ENCODE measurements around the gene FHAD1. TPM values are rescaled to one million over a fixed set of nuclear protein-coding genes. Genes with fewer than 3 reads are reported as not detected.

FHAD1 gene
- total RNA-seq, 1 experiment from 2014 or later, result 1.9 TPM

GRCh38 chr1:15236321-15236721, 10.7 kb upstream of the FHAD1 start:
- H2BK15ac ChIP-seq (ENCODE audit: low read depth, low read length), result no peak overlapping the region
- H3K9me3 ChIP-seq (ENCODE audit: control insufficient read depth, low read depth, low read length), result no peaks in the 10 kb centered on the region
- no peak overlapping the region for H3K9ac ChIP-seq (ENCODE audit: extremely low read depth, insufficient read length, low read length)
- no peaks in the 10 kb centered on the region for H3K23me2 ChIP-seq (ENCODE audit: insufficient read length, low read depth, low read length, poor library complexity, severe bottlenecking)
- H3K79me2 ChIP-seq (ENCODE audit: insufficient read depth, low read length), result no peaks in the 10 kb centered on the region
- H3K14ac ChIP-seq (ENCODE audit: insufficient read depth, low read length), result no peak overlapping the region
- H3K23ac ChIP-seq (ENCODE audit: insufficient read length, low read depth, low read length), result no peak overlapping the region
- no peak overlapping the region for H2BK120ac ChIP-seq (ENCODE audit: low read depth, low read length, poor library complexity, severe bottlenecking)
- H2BK20ac ChIP-seq (ENCODE audit: low read depth, low read length, poor library complexity, severe bottlenecking), result no peak overlapping the region
- no peak for DNase-seq
- H3K18ac ChIP-seq (ENCODE audit: insufficient read length, low read depth, low read length), result no peak overlapping the region
- no peak overlapping the region for H3K4me2 ChIP-seq (ENCODE audit: insufficient read depth, insufficient read length, low read length)
- no peak overlapping the region for H3K27ac Mint-ChIP-seq
- H3K4ac ChIP-seq (ENCODE audit: low read depth, low read length), result no peak overlapping the region
- no peak overlapping the region for H2AFZ ChIP-seq (ENCODE audit: low read length)
- no peak for TF ChIP-seq CTCF (conservative IDR thresholded peaks at IDR 0.05)
- peaks cover 14% of the 10 kb centered on the region for H3K27me3 Mint-ChIP-seq (ENCODE audit: low read depth)
- H4K20me1 ChIP-seq (ENCODE audit: control insufficient read depth, insufficient read depth, insufficient read length), result no peaks in the 10 kb centered on the region
- no peaks in the 10 kb centered on the region for H3K36me3 Mint-ChIP-seq (ENCODE audit: insufficient read depth in 1 of 3, low read depth in 3 of 3)
- no peaks in the 10 kb centered on the region for H3K27me3 ChIP-seq (ENCODE audit: insufficient read depth, low read length)
- H3K9me3 Mint-ChIP-seq, result no peaks in the 10 kb centered on the region
- peaks cover 5% of the 10 kb centered on the region; the same call in 1 of the 2 replicates for H3K4me1 ChIP-seq (ENCODE audit: insufficient read depth, low read length)
- H3K79me1 ChIP-seq (ENCODE audit: insufficient read depth, low read depth, low read length, poor library complexity, severe bottlenecking), result no peaks in the 10 kb centered on the region
- H2AK5ac ChIP-seq (ENCODE audit: insufficient read length, low read length), result no peak overlapping the region
- H2BK5ac ChIP-seq (ENCODE audit: insufficient read length, low read length), result no peak overlapping the region
- WGBS (ENCODE audit: extremely low coverage, insufficient read length, low lambda C conversion rate), result no CpG with 5 or more reads among the region's 5 CpGs
- H3T11ph ChIP-seq (ENCODE audit: low read length), result no peak overlapping the region
- no peak overlapping the region for H4K5ac ChIP-seq (ENCODE audit: insufficient read length, low read depth, low read length)
- H2BK12ac ChIP-seq (ENCODE audit: insufficient read length, low read depth, low read length), result no peak overlapping the region
- H4K91ac ChIP-seq (ENCODE audit: insufficient read length, low read depth, low read length), result no peak overlapping the region
- H4K8ac ChIP-seq (replicated peaks; ENCODE audit: insufficient read length, low read depth, low read length), result no peak overlapping the region
- no peak overlapping the region for H3K56ac ChIP-seq (ENCODE audit: insufficient read length, low read depth, low read length)
- H3K4me3 Mint-ChIP-seq, result no peak overlapping the region
- H3K4me1 Mint-ChIP-seq, result peaks cover 18% of the 10 kb centered on the region in 2 experiments
- no peak overlapping the region for H3K27ac ChIP-seq (ENCODE audit: insufficient read length, low read depth, low read length)
